ENCODE results near the gene COL17A1. TPM values are rescaled to one million over a fixed set of nuclear protein-coding genes. Genes with fewer than 3 reads are reported as not detected.
A peak's percentile ranks its signal among the peaks of the same experiment; 100 is the strongest.

COL17A1 gene
- total RNA-seq: 1.5 TPM
- long read RNA-seq, full-length matches to known transcripts: 2 of 3 reads
- long read RNA-seq, partial matches to known transcripts: 1 of 3 reads
- long read RNA-seq, other reads (novel, unspliced or antisense): 0 of 3 reads

DNA sequence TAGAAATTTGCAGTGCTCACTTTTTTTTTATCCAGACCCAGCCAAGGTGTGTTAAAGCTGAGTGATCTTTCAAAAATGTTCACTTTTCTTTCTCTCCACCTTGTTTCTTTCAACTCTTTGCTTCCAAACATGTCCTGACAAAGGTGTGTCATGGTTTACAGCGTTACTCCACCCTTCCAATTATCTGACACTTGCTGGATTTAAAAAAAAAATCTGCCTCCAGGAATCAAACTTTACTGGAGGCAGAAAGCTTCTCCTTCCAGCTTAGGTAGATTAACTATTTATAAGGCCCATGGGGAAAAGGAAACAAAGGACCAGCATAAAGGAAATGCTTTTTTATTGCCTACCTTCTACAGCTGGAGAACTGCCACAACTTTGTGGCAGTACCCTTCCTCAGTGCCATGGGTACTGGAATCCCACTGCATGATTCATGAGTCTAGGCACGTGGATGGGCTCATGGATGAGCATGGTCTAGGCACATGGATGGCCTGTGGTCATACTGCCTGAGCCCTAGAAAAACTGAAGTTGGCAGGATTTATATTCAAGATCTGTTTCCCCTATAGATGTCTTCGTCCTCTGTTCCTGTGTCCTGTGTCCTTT, at the start of gene COL17A1:
COL17A1 (minus strand) TSS at position 80 of the 600 bp plus-strand sequence. CDS start 5,207 bp downstream, outside the sequence.
- intact Hi-C loops (cut with DNase I): no loop called here
- no peak for DNase-seq
- Histone ChIP-seq H3K27ac (no peak within 1 kb of the TSS), H3K9me3 (no peaks in the 10 kb centered on the region), H3K27me3 (no peaks in the 10 kb centered on the region), H3K36me3 (no peaks in the 10 kb centered on the region), H3K4me1 (peaks cover 3% of the 10 kb centered on the region), H3K4me3 (no peak within 1 kb of the TSS)
- TF ChIP-seq CTCF (IDR thresholded peaks at IDR 0.05): no peak
- ATAC-seq: no peak

GRCh38 chr10:104130041-104130440, 44.4 kb upstream of the COL17A1 start:
- ATAC-seq (no peak), DNase-seq (no peak)
- Histone ChIP-seq H3K27me3 (no peaks in the 10 kb centered on the region), H3K4me1 (peaks cover 5% of the 10 kb centered on the region), H3K9me3 (no peaks in the 10 kb centered on the region), H3K27ac (no peak overlapping the region), H3K36me3 (no peaks in the 10 kb centered on the region), H3K4me3 (no peak overlapping the region)
- intact Hi-C loops (cut with DNase I): no loop called here
- no peak for TF ChIP-seq CTCF (IDR thresholded peaks at IDR 0.05)

DNA sequence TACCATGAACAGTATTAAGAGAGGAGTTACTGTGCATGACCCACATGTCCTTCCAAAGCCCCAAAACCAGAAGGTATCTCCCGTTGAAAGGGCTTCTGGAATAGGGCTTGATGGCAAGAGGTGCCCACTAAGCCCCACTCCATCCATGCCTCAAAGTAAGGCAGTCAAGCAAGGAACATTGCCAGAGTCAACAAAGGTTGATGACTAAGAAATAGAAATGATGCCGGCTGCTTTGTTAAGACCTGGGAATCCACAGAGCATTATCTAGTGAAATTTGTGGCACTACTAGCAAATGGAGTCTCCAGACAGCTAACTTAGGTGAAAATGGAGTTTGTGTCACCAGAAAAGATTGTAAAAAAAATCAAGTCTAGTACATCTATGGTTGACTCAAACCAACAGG, 42.5 kb upstream of the COL17A1 start:
- no peaks in the 10 kb centered on the region for H3K36me3 ChIP-seq
- H3K4me3 ChIP-seq: no peak overlapping the region
- no peak for DNase-seq
- intact Hi-C loops (cut with DNase I): no loop called here
- H3K27me3 ChIP-seq: no peaks in the 10 kb centered on the region
- ATAC-seq: no peak
- no peaks in the 10 kb centered on the region for H3K9me3 ChIP-seq
- no peak for TF ChIP-seq CTCF (IDR thresholded peaks at IDR 0.05)
- H3K27ac ChIP-seq: no peak overlapping the region
- peaks cover 5% of the 10 kb centered on the region for H3K4me1 ChIP-seq

- ATAC-seq (no peak), DNase-seq (no peak)
- peak; percentile 24 for TF ChIP-seq CTCF (IDR thresholded peaks at IDR 0.05)
Measured at GRCh38 chr10:104127411-104127810, 41.7 kb upstream of the COL17A1 start.

GRCh38 chr10:104123397-104123796, 37.7 kb upstream of the COL17A1 start:
- peaks cover 6% of the 10 kb centered on the region for H3K4me1 ChIP-seq
- H3K36me3 ChIP-seq: no peaks in the 10 kb centered on the region
- H3K9me3 ChIP-seq: no peaks in the 10 kb centered on the region
- TF ChIP-seq CTCF (IDR thresholded peaks at IDR 0.05): peak; percentile 13
- H3K4me3 ChIP-seq: no peak overlapping the region
- H3K27ac ChIP-seq: no peak overlapping the region
- no peaks in the 10 kb centered on the region for H3K27me3 ChIP-seq
- ATAC-seq (no peak), DNase-seq (no peak)
- intact Hi-C loops (cut with DNase I): no loop called here

More at GRCh38 chr10:104127411-104127810, 41.7 kb upstream of the COL17A1 start:
- Histone ChIP-seq H3K27me3 (no peaks in the 10 kb centered on the region), H3K4me3 (no peak overlapping the region), H3K27ac (no peak overlapping the region), H3K36me3 (no peaks in the 10 kb centered on the region), H3K4me1 (peaks cover 11% of the 10 kb centered on the region), H3K9me3 (no peaks in the 10 kb centered on the region)
- intact Hi-C loops (cut with DNase I): no loop called here

Data from upper lobe of right lung (tissue), 1 donor.